HG03521 (cell line): ENCODE results near the gene FRMD4A.

Source experiments
- ATAC-seq: cut with Tn5 transposase; IDR thresholded peaks from one replicate; pipeline ENCODE4 v1.9.1; 2021; ENCODE audit warnings: mild to moderate bottlenecking, moderate library complexity; ENCODE audit not compliant: unreplicated experiment

Gene FRMD4A

GRCh38 chr10:13637894-13638293 is 692.8 kb downstream of the FRMD4A start:
- no peak for ATAC-seq

- no peak for ATAC-seq
Observed at GRCh38 chr10:13637303-13637856, 693.3 kb downstream of the FRMD4A start.

- ATAC-seq, result no peak
Observed at GRCh38 chr10:13636776-13637175, 693.9 kb downstream of the FRMD4A start.

GRCh38 chr10:13634207-13634606 is 696.5 kb downstream of the FRMD4A start:
- ATAC-seq, result no peak

- no peak for ATAC-seq
Observed at GRCh38 chr10:13633689-13634088, 697.0 kb downstream of the FRMD4A start.

- ATAC-seq, result no peak
Observed at GRCh38 chr10:13632884-13633440, 697.8 kb downstream of the FRMD4A start.

- ATAC-seq, result no peak
Observed at GRCh38 chr10:13632440-13632839, 698.3 kb downstream of the FRMD4A start.

GRCh38 chr10:13631594-13631993 is 699.1 kb downstream of the FRMD4A start:
- ATAC-seq, result no peak

GRCh38 chr10:13630231-13630630 is 700.5 kb downstream of the FRMD4A start:
- no peak for ATAC-seq

- ATAC-seq, result no peak
Observed at GRCh38 chr10:13629116-13629515, 701.6 kb downstream of the FRMD4A start.

GRCh38 chr10:13628661-13629060 is 702.1 kb downstream of the FRMD4A start:
- no peak for ATAC-seq

GRCh38 chr10:13627459-13628310 is 703.0 kb downstream of the FRMD4A start:
- ATAC-seq, result no peak

- ATAC-seq, result no peak
Observed at GRCh38 chr10:13624630-13625029, 706.1 kb downstream of the FRMD4A start.

GRCh38 chr10:13621931-13622330 is 708.8 kb downstream of the FRMD4A start:
- ATAC-seq, result no peak

- ATAC-seq, result no peak
Observed at GRCh38 chr10:13617116-13617515, 713.6 kb downstream of the FRMD4A start.

- no peak for ATAC-seq
Observed at GRCh38 chr10:13615650-13616300, 714.9 kb downstream of the FRMD4A start.

- ATAC-seq, result no peak
Observed at GRCh38 chr10:13614530-13615332, 716.0 kb downstream of the FRMD4A start.

GRCh38 chr10:13613519-13613918 is 717.2 kb downstream of the FRMD4A start:
- ATAC-seq, result no peak

- ATAC-seq, result no peak
Observed at GRCh38 chr10:13612654-13613373, 717.9 kb downstream of the FRMD4A start.

- no peak for ATAC-seq
Observed at GRCh38 chr10:13608246-13608853, 722.4 kb downstream of the FRMD4A start.
